ENCODE data around the gene SOCS6. TPM values are rescaled to one million over a fixed set of nuclear protein-coding genes. Genes with fewer than 3 reads are reported as not detected.
A peak's percentile ranks its signal among the peaks of the same experiment; 100 is the strongest.

Gene SOCS6
- total RNA-seq, 4 donors from 2014 or later, result 12.8 to 26.8 (median 16.3) TPM

GRCh38 chr18:70250781-70251180, 38.1 kb upstream of the SOCS6 start:
- ATAC-seq (no peak), DNase-seq (no peak)
- Histone ChIP-seq H3K27ac (no peak overlapping the region), H3K36me3 (no peaks in the 10 kb centered on the region), H3K27me3 (no peaks in the 10 kb centered on the region), H3K9me3 (no peaks in the 10 kb centered on the region), H3K4me1 (peaks cover 5 to 8% of the 10 kb centered on the region in 2 donors), H3K4me3 (no peak overlapping the region)
- in situ Hi-C loops (cut with MboI; ENCODE audit: low sequenced_read_pairs in 4 of 4), result no loop called here
- TF ChIP-seq POLR2A (IDR thresholded peaks at IDR 0.05), result no peak
- TF ChIP-seq, protein P1, sequence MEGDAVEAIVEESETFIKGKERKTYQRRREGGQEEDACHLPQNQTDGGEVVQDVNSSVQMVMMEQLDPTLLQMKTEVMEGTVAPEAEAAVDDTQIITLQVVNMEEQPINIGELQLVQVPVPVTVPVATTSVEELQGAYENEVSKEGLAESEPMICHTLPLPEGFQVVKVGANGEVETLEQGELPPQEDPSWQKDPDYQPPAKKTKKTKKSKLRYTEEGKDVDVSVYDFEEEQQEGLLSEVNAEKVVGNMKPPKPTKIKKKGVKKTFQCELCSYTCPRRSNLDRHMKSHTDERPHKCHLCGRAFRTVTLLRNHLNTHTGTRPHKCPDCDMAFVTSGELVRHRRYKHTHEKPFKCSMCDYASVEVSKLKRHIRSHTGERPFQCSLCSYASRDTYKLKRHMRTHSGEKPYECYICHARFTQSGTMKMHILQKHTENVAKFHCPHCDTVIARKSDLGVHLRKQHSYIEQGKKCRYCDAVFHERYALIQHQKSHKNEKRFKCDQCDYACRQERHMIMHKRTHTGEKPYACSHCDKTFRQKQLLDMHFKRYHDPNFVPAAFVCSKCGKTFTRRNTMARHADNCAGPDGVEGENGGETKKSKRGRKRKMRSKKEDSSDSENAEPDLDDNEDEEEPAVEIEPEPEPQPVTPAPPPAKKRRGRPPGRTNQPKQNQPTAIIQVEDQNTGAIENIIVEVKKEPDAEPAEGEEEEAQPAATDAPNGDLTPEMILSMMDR (IDR thresholded peaks at IDR 0.05 in 4 of 5, conservative IDR thresholded peaks at IDR 0.05 in 1 of 5), result no peak
- intact Hi-C loops (cut with DNase I; ENCODE audit: low total_unique reads), result no loop called here

- Histone ChIP-seq H3K27ac (no peak overlapping the region), H3K4me1 (no peaks in the 10 kb centered on the region), H3K36me3 (no peaks in the 10 kb centered on the region), H3K4me3 (no peak overlapping the region), H3K27me3 (no peaks in the 10 kb centered on the region), H3K9me3 (no peaks in the 10 kb centered on the region)
- in situ Hi-C loops (cut with MboI; ENCODE audit: low sequenced_read_pairs in 4 of 4) (no loop called here), intact Hi-C loops (cut with DNase I; ENCODE audit: low total_unique reads) (no loop called here)
- ATAC-seq (no peak), DNase-seq (no peak)
- no peak for TF ChIP-seq POLR2A (IDR thresholded peaks at IDR 0.05)
- TF ChIP-seq, protein P1 (IDR thresholded peaks at IDR 0.05 in 4 of 5, conservative IDR thresholded peaks at IDR 0.05 in 1 of 5), result no peak
Measured at GRCh38 chr18:70256184-70256583, 32.7 kb upstream of the SOCS6 start.

DNA sequence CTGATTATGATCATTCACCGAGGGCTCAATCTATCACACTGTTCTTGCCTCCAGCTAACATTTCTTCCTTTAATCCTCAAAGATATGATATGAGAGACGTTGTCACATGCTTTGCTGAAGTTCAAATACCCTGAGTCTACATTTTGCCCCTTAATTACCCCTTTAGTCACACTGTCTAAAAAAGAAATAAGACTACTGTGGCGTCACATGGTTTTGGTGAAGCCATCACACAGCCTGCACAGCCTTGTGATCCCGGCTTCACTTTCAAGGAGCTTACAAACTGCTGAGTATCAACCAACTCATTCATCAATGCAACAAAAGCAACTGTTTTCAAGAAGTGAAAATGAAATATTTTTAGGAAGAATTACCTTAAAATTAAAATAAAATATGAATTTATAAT, 31.9 kb upstream of the SOCS6 start:
- no peak overlapping the region for H3K27ac ChIP-seq
- TF ChIP-seq, protein P1 (IDR thresholded peaks at IDR 0.05 in 4 of 5, conservative IDR thresholded peaks at IDR 0.05 in 1 of 5), result no peak
- no peak for TF ChIP-seq POLR2A (IDR thresholded peaks at IDR 0.05)
- no peaks in the 10 kb centered on the region for H3K9me3 ChIP-seq
- no peak overlapping the region for H3K4me3 ChIP-seq
- ATAC-seq (peak; percentile 80 to 96), DNase-seq (peak in 1 of 2 donors; percentile 47)
- H3K4me1 ChIP-seq, result no peaks in the 10 kb centered on the region
- intact Hi-C loops (cut with DNase I; ENCODE audit: low total_unique reads), result no loop called here
- no peaks in the 10 kb centered on the region for H3K27me3 ChIP-seq
- in situ Hi-C loops (cut with MboI; ENCODE audit: low sequenced_read_pairs in 4 of 4), result no loop called here
- no peaks in the 10 kb centered on the region for H3K36me3 ChIP-seq

- ATAC-seq (no peak), DNase-seq (no peak)
- in situ Hi-C loops (cut with MboI; ENCODE audit: low sequenced_read_pairs in 4 of 4), result no loop called here
- no peak overlapping the region for H3K4me3 ChIP-seq
- no peaks in the 10 kb centered on the region for H3K36me3 ChIP-seq
- intact Hi-C loops (cut with DNase I; ENCODE audit: low total_unique reads), result no loop called here
- TF ChIP-seq, protein P1 (IDR thresholded peaks at IDR 0.05 in 4 of 5, conservative IDR thresholded peaks at IDR 0.05 in 1 of 5), result no peak
- no peak for TF ChIP-seq POLR2A (IDR thresholded peaks at IDR 0.05)
- no peak overlapping the region for H3K27ac ChIP-seq
- no peaks in the 10 kb centered on the region for H3K4me1 ChIP-seq
- H3K27me3 ChIP-seq, result no peaks in the 10 kb centered on the region
- no peaks in the 10 kb centered on the region for H3K9me3 ChIP-seq
Measured at GRCh38 chr18:70258243-70258642, 30.6 kb upstream of the SOCS6 start.

- no peak for ATAC-seq
- intact Hi-C loops (cut with DNase I; ENCODE audit: low total_unique reads), result no loop called here
- no peak for TF ChIP-seq POLR2A (IDR thresholded peaks at IDR 0.05)
- TF ChIP-seq, protein P1 (IDR thresholded peaks at IDR 0.05 in 4 of 5, conservative IDR thresholded peaks at IDR 0.05 in 1 of 5), result no peak
Measured at GRCh38 chr18:70260683-70261082, 28.2 kb upstream of the SOCS6 start.

More at GRCh38 chr18:70260683-70261082, 28.2 kb upstream of the SOCS6 start:
- in situ Hi-C loops (cut with MboI; ENCODE audit: low sequenced_read_pairs in 4 of 4), result no loop called here
- no peak for DNase-seq
- no peaks in the 10 kb centered on the region for H3K9me3 ChIP-seq
- no peaks in the 10 kb centered on the region for H3K36me3 ChIP-seq
- no peak overlapping the region for H3K27ac ChIP-seq
- no peak overlapping the region for H3K4me3 ChIP-seq
- no peaks in the 10 kb centered on the region for H3K4me1 ChIP-seq
- no peaks in the 10 kb centered on the region for H3K27me3 ChIP-seq
